ENCODE measurements around the gene TNFSF12. TPM values are rescaled to one million over a fixed set of nuclear protein-coding genes. Genes with fewer than 3 reads are reported as not detected.

Gene TNFSF12
- total and polyA plus RNA-seq, 9 of the 15 experiments (the other 6 are each of a cell fraction or from before 2014, with no cell fraction given) = 0.03 to 0.95 (median 0.19) TPM; not detected in 3

DNA sequence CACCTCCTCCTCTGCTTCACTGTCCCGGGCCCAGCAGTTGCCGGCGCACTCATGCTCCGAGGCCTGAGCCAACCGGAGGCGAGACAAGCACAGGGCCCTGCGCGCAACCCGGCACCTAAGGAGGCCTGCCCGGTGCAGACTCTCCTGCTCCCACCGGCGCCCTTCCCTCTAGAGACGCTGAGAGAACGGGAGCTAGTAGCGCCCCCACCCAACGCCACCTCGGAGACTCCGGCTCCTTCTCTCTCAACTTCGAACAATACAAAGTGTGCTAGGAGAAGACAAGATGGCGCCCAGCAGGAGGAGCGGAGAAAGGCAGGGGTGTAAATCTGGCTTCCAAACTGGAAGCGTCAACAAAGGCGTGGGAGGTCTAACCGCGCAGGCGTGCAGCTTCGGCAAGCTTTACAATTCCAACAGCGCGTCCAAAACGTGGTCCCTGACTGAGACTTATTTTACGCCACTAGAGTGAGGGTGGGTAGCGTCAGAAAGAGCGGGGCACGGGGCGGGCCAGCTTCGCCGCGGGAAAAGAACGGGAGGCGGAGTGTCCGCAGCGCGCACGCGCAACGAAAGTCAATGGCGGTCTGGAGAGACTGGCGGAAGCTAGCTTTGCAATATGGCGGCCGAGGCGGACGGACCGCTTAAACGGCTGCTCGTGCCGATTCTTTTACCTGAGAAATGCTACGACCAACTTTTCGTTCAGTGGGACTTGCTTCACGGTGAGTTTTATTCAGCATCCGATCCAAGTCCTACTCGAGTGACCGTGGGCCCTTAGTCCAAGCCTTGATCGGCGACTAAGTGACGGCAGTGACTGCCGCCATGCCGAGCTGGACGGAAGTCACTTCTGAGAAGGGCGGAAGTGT lies 34.6 kb downstream of the TNFSF12 start, which contains the start of gene MPDU1 (continued):
- TF ChIP-seq ZNF395 (CRISPR knock-in tag; IDR thresholded peaks at IDR 0.05) = peak; percentile 95
- TF ChIP-seq TOE1 (IDR thresholded peaks at IDR 0.05; ENCODE audit: borderline replicate concordance) = peak; percentile 15; the same call in 1 of the 2 replicates
- no peak; the same call in 1 of the 2 replicates for TF ChIP-seq TOE1 (CRISPR knock-in tag; IDR thresholded peaks at IDR 0.05; ENCODE audit: borderline replicate concordance, low read depth)
- 0 out of 4 replicates have a peak, but pooled peaks of 1 of the 2 experiments have one; percentile 58 for TF ChIP-seq SIN3A (IDR thresholded peaks at IDR 0.05; ENCODE audit: borderline replicate concordance in 2 of 2, control insufficient read depth in 1 of 2, low read depth in 2 of 2, low read length in 2 of 2)
- TF ChIP-seq E2F4 (CRISPR knock-in tag; IDR thresholded peaks at IDR 0.05; ENCODE audit: low read depth) = peak; percentile 93
- TF ChIP-seq SREBF2 (CRISPR knock-in tag; IDR thresholded peaks at IDR 0.05) = no peak
- peak; percentile 69; the same call in 1 of the 2 replicates for TF ChIP-seq GTF2F1 (IDR thresholded peaks at IDR 0.05; ENCODE audit: low read depth, low read length)
- no peak for TF ChIP-seq ARHGAP35 (IDR thresholded peaks at IDR 0.05; ENCODE audit: partially characterized antibody)
- 0 out of 4 replicates have a peak, but pooled peaks of 1 of the 2 experiments have one; percentile 19 for TF ChIP-seq TEAD1 (CRISPR knock-in tag; IDR thresholded peaks at IDR 0.05)
- TF ChIP-seq ZNF830 (CRISPR knock-in tag; IDR thresholded peaks at IDR 0.05) = no peak
- no peak for TF ChIP-seq MAFF (IDR thresholded peaks at IDR 0.05; ENCODE audit: low read length)
- TF ChIP-seq COPS2 (conservative IDR thresholded peaks at IDR 0.05) = no peak
- TF ChIP-seq L3MBTL2 (IDR thresholded peaks at IDR 0.05) = peak; percentile 99
- TF ChIP-seq NR1H2 (CRISPR knock-in tag; IDR thresholded peaks at IDR 0.05) = 0 out of 2 replicates have a peak, but pooled peaks have one; percentile 26
- TF ChIP-seq RFX1 (IDR thresholded peaks at IDR 0.05) = no peak
- no peak for TF ChIP-seq BRD9 (IDR thresholded peaks at IDR 0.05; ENCODE audit: low read depth, partially characterized antibody)
- peak; percentile 36; the same call in 1 of the 2 replicates for TF ChIP-seq ZNF584 (CRISPR knock-in tag; IDR thresholded peaks at IDR 0.05; ENCODE audit: low read depth)
- TF ChIP-seq, protein P1, sequence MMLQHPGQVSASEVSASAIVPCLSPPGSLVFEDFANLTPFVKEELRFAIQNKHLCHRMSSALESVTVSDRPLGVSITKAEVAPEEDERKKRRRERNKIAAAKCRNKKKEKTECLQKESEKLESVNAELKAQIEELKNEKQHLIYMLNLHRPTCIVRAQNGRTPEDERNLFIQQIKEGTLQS (IDR thresholded peaks at IDR 0.05) = no peak
- TF ChIP-seq, protein P1 (CRISPR knock-in tag; conservative IDR thresholded peaks at IDR 0.05) = peak; percentile 64; the same call in 1 of the 2 replicates
- TF ChIP-seq POLR2AphosphoS2 (IDR thresholded peaks at IDR 0.05; ENCODE audit: low read length) = no peak; the same call in 1 of the 2 replicates
- peak; percentile 78 for TF ChIP-seq VEZF1 (CRISPR knock-in tag; IDR thresholded peaks at IDR 0.05)
